HS-5 (cell line): ENCODE data around the gene HAVCR1.
"Not testable (repeated sequence)": the region's sequence is repeated elsewhere in the genome, so short reads cannot be mapped to it uniquely, and the experiment has no call there.

ENCODE experiments used
- DNase-seq: peaks from one replicate; pipeline ENCODE4 v3.0.0-alpha.2; 2012; ENCODE audit warnings: low read depth

Gene HAVCR1

DNA sequence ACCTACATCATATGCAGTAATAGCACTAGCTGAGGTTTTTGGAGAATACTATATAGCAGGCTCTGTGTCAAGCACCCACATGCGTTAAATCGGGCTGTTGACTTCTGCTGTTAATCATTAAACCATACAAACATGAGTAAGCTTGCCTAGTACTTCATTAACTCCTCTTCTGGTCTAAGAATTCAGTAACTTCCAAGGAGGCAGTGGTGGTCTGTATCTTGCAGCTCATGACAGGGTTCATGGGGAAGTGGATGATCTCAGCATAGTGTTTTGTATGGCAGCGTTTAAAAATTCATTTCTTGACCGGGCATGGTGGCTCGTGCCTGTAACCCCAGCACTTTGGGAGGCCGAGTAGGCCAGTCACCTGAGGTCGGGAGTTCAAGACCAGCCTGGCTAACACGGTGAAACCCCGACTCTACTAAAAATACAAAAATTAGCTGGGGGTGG, at the start of gene HAVCR1:
Gene HAVCR1 (minus strand): TSS at position 24 of the 447 bp plus-strand sequence. CDS start 1,173 bp downstream, outside the sequence.
- no peak for DNase-seq

DNA sequence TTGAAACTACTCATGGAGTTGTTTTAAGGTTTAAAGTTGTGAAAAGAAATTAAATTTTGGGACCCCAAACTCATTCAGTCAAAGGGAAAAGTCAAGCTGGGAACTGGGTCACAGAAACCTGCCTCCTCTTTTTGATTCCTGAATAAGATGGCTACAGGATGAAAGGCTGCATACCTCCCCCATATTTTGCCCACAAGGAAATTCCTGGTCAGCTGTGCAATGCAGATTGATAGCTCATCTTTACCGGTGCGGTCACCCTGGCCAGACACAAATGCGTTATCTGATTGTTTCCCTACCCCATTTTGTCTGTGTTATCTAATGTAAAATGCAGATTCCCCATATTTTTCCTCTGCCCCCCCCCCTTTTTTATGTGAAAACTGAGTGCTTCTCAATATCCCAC, 48.6 kb upstream of the HAVCR1 start:
- no peak for DNase-seq

DNA sequence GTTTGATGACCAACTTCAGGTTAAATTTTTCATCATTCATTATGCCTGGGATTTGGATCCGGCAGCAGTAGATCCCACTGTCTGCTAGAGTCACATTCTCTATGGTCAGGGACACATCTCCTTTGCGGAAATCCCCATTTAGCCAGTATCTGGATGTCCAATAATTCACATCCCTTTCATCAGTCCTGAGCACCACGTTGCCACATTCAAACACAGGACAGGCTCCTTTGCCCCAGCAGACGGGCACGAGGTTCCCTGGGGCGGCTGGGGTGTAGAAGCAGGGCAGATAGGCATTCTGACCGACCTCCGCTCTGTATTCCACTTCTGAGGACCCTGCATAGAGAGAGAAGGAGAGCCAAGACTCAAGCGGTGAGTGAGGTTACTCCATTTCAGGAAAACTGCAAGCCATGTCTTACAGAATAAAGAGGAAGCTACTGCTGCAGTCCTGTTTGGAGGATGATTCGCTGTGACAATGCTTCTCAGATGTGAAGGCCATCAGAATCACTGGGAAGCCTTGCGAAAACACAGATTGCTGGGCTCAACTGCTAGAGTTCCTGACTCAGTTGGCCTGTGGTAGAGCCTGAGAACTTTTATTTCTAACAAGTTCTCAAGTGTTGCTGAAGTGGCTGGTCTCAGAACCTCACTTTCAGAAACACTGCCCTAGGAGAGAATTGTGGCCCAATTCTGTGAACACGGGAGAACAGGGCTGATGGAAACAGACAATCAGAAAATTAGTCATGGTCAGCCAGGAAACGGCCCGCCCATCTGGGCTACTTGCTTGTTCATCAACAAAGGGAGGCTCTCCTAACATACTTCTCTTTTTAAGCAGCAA, 47.9 kb upstream of the HAVCR1 start:
- no peak for DNase-seq

DNA sequence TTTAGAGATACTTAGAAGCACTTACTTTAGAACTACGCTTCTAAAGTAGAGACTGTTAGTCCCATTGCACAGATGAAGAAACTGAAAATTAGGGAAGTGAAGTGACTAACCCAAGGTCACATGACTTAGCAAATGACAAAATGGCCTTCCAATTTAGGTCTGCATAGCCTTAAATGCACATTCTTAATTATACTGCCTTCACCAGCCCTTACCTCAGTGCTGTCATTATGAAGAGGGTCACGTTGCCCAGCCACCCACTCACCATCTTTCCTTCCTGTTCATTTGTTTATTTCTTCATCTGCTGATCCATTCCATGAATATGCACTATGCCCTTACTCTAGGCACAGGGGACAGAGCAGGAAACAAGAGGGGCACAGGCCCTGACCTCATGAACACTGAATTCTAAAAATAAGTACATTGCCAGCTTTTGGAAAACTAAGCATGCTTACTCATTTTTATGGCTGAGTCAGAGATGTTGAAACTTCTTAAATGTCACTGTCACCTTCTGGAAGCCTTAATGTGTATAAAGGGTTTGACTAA, 41.3 kb upstream of the HAVCR1 start:
- DNase-seq = no peak

DNA sequence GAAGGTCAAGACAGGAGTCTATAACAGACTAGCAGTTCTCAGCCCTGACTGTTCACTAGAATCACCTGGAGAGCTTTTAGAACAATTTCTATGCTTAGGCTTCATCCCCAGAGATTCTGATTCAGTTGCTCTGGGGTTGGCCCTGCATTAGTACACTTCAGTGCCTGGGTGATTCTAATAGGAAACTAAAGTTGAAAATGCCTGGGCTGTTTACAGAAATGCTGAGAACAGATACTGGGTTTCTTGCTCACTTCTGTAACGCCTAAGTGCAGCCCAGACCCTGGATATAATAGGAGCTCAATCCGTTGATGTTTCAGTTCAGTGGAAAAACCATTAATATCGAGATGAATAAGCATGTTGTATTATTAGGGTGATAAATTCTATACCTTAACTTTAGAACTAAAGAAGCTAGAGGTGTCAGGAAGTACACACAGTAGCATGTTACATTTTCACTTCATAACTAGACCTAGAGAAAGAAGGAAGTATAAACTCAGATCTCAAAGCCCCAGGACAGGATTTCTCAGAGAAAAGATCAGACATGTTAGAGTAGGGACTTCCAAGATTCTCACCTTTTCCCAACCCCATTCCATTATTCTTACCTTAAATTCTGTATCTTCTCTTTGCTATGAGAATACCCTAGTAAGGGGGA, 29.6 kb upstream of the HAVCR1 start:
- no peak for DNase-seq

DNA sequence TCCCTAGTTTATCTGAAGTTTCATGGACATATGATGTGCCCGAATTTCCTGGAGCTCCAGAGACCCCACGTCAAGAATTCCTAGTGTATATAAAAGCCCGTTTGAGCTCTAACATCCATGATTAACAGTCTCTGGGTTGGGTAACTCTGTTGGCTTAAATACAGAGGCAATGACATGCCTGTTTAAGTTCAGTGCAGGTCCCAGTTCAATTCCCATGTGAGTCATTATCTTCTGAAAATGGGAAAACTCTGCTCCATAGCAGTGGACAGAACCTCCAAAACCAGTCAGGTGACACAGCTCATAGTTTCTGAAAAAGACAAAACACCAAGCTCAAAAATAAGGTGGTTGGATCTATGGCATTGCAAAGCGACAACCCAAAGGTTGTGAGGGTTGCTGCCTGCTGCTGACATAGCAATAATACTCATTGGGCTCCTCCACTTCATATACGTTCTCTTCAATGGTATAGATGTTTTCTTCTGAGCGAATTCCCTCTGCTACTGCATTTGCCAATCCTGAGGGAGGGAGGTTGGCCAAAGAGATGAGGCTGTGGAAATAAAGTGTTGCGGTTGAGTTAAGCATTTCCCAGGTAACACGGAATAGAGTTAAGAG, 27.9 kb upstream of the HAVCR1 start:
- DNase-seq = no peak

DNA sequence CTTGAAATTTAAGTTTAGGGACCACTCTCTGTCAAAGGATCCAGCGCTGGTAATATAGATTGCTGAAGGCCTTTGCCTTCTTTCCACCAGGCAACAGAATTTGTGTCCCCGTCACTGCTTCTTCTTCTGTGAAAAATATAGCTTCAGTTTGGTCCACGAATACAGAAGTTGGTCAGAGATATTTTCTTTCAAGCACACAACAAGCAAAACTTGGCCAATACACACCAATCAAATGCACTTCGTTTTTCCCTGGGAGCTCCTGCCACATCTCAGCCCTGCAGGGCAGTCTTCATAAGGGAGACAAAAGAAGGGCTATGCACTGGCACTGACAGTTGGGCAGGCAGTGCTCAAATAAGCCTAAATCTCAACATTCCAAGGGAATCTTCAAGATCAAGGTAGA, 27.0 kb upstream of the HAVCR1 start:
- no peak for DNase-seq

DNA sequence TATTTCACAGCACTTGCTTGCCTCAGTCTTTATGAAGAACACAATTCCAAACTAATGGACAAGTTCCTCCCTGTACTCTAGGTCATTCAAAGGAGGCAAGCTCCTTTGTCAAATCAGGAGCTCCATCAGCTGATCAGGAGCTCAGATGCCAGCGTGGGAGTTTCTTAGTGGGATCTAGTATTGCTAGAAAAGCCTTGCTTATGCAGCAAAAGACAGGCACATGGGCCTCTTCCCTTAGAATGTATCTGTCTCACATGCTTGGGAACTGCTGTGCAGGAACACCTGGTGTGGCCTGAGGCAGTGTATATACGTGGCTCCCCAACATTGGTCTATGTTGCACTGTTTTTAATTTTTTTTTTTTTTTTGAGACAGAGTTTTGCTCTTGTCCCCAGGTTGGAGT, 21.4 kb upstream of the HAVCR1 start:
- no peak for DNase-seq

DNA sequence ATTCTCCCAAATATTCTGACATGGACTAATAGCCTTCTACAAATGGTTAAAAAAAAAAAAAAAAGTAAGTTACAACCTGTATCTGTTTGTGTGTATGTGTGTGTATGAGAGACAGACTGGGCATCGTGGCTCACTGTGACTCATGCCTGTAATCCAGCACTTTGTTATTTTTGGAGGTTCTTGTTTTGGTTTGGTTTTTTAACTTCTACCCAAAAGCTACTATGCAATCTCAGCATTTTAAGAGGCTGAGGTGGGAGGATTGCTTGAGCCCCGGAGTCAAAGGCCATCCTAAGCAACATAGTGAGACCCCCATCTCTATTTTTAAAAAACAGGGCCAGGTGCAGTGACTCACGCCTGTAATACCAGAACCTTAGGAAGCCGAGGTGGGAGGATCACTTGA, 17.6 kb upstream of the HAVCR1 start:
- DNase-seq = no peak

DNA sequence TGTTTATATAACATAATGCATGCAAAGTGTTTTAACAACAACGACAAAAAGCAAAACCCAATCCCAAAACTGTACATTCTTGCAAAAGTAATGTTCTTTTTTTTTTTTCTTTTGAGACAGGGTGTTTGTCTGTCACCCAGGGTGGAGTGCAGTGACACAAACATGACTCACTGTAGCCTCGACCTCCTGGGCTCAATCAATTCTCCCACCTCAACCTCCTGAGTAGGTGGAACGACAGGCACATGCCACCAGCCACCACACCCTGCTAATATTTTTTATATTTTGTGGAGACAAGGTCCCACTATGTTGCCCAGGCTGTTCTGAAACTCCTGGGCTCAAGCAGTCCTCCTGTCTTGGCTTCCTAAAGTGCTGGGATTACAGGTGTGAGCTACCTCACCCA, 13.6 kb upstream of the HAVCR1 start:
- DNase-seq = no peak

DNA sequence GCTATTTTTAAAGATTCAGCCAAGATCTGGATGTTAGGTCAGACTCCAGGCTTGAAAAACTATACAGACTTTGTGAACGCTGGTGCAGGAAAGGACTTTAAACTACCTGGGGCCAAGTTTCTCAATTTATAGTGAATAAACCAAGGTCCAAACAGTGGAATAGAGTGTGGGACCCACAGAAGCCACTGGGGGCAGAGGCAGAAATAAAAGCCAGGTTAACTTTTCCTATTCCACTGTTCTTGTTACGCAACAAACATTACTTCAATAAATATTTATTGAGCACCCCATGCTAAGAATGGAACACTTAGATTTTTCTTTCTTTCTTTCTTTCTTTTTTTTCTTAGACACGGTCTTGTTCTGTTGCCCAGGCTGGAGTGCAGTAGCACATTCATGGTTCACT, 11.0 kb upstream of the HAVCR1 start:
- DNase-seq = no peak

DNA sequence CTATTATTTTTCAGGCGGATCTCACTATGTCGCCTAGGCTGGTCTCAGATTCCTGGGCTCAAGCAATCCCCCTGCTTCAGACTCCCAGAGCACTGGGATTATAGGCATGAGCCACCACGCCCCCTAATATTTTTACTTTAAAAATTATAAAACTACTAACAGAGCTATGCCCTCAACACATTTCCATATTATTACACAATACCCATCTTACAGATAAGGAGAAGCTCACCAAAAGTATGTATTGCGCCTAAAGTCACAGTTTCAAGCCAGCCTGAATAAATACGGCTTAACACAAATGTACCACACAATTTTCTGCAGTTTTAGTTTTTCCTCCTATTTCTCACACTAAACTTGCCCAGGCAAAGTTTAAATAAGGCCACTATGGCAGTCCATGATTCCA, 9.9 kb upstream of the HAVCR1 start:
- DNase-seq = no peak

DNA sequence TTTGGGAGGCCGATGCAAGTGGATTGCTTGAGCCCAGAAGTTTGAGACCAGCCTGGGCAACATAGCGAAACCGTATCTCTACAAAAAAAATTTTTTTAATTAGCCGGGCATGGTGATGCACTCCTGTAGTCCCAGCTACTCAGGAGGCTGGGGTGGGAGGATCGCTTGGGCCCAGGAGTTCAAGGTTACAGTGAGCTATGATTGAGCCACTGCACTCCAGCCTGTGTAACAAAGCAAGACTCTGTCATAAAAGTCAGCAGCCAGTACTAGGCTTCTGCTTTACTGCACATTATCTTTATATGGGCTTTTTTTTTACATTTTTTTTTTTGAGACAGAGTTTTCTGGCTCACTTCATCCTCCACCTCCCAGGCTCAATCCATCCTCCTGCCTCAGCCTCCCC, 9.4 kb upstream of the HAVCR1 start:
- DNase-seq = no peak

DNA sequence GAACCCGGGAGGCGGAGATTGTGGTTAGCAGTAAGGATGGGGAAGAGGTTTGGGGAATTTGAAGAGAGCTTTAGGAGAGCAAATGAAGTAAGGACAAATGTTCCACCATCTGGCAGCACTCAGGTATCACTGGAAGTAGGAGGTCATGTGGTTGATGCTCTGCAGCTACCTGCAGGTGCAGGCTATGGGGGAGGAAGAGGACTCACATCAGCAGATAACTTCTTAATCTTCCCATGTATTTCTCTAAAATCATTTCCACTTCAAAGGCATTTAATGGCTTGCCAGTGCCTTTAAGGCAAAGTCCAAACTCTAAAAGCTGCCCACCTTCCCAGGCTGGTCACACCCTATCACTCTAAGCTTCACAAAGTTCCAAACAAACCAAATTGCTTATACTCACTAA, 8.1 kb upstream of the HAVCR1 start:
- no peak for DNase-seq

DNA sequence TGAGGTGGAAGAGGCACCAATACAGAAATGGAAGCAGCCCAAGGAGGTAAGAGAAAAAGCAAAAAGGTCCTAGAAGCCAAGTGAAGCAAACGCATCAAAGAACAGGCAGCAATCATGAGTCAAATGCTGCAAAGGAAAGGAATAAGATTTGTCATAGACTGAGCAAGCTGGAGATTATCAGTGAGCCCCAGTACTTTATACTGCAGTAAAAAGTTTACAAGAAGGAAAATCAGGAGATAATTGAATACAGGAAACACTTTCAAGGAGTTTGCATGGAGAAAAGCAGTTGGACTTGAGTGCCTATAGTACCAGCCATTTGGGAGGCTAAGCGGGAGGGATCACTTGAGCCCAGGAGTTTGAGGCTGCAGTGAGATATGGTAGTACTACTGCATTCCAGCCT, 7.2 kb upstream of the HAVCR1 start:
- DNase-seq = no peak

DNA sequence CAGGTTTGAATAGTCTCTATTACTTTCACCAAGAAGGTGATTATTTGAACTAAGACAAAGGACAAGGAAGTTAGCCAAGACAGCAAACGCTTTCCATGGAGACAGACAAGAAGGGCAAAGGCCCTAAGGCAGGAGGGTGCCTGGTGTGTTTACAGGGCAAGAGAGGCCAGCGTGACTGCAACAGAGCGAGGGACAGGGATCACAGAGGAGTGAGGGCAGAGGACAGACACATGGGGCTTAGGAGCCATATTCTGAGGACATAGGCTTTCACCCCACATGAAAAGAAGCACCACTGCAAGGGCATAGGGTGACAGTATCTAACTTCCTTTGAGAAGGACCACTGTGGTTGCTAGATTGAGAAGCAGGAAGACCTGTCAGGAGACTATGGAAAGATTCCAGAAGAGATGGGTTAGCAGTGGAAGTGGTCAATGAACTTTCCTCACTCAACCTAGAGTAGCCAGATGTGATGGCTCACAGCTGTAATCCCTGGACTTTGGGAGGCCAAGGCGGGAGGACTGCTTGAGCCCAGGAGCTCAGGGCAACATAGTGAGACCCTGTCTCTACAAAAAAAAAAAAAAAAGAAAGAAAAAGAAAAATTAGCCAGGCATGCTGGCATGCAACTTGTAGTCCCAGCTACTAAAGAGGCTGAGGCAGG, 5.0 kb upstream of the HAVCR1 start:
- no peak for DNase-seq

DNA sequence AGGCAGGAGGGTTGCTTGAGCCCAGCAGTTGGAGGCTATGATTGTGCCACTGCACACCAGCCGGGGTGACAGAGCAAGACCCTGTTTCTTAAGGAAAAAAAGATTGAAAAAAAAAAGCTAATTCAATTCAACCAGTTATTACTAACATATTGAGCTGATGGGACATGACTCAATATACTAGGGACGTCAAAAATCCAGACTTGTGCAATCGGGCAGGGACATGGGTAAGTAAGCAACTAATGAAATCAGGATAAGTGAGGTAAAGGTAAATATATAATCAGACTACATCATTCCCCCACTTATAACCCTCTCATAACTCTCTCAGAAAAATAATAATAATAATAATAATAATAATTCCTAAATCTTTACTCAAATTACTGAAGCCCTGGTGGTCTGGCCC, 975 bp upstream of the HAVCR1 start:
- no peak for DNase-seq

DNA sequence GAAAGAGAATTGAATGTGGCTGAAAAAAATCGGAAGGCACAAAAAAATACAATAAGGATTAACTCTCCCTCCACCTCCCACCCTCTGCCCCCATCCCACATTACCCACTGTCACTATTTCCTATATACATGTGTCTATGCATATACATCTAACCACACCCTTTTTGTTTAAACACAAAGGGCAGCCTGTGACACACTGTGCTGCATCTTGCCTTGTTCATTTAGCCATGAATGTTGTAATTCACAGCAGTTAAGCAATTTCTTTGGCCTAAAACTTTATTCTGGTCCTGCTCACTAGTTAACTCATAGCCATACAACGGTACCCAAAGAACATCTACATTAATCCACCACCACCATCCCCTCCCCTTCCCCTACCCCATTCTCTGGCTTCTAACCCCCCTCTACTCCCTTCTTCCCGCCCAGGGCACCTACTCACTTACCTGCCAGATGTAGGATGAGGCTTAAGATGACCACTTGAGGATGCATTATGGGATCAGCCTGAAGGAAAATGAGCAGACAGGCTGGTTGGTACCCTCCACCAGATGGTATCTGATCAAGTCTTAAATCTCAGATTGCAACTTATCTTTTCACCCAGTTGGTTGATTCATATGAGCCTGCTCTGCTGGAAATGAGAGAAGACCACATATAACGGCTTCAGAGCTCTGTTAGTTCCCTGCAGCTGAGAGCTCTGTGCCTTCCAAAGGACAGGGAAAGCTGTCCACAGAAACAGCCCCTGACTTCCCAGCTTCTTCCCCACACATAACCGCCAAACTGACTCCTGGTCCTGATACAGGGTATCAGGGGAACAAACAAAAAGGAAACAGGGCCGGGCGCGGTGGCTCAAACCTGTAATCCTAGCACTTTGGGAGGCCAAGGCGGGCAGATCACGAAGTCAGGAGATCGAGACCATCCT, 1.2 kb downstream of the HAVCR1 start:
- DNase-seq = no peak

DNA sequence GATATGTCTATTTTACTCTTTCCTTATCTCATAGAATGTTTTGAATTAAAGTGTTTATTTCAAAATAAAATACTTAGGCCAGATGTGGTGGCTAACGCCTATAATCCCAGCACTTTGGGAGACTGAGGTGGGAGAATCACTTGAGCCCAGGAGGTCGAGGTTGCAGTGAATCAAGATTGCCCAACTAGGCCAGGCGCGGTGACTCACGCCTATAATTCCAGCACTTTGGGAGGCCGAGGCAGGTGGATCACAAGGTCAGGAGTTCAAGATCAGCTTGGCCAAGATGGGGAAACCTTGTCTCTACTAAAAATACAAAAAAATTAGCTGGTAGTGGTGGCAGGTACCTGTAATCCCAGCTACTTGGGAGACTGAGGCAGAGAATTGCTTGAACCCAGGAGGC, 2.1 kb downstream of the HAVCR1 start:
- not testable (repeated sequence) for DNase-seq

DNA sequence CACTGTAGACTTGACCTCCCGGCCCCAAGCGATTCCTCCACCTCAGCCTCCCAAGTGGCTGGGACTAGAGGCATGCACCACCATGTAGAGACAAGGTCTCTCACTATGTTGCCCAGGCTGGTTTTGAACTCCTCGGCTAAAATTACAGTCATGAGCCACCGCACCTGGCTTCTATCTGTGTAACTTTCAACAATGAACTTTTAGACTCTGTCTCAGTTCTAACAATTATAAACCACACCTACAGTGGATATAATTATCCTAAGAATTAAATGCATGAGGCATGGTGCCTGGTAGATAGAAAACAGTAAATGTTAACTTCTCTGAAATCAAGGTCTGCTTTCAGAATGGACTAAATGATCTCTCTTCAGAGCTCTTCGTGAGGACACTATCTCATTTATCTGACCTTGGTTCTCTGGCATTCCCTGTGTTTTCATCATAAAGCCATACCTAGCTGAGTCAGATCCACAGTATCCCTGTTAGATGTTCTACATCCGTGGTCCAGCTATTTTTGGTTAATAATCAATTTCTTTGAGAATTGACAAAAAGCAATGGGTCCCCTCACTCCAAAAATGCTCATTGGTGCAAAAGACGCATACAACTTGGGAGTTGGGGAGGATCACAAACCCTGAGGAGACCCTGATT, 7.2 kb downstream of the HAVCR1 start:
- DNase-seq = no peak

DNA sequence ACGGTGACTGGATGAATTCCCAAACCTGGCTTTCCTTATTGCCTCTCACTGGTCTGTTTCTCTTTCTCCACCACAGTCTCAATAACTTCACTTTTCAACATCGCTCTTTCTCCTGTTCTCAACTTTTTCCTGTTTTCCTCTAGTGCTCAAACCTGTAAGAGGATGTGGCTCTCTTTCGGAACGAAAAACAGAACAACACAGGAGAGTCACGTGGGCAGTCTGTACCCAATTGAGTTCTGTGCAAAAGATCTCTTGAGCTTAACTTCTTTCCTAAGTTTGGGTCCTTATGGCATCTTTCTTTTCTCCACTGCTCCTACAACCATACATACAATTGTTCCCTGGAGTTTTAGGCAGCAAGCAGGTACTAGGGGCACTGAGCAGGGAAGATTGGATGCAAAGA, 8.9 kb downstream of the HAVCR1 start:
- DNase-seq = no peak
